Astrocyte of the cerebellum (primary cell): ENCODE measurements around the gene TSPAN14.

Experiments used
- DNase-seq: peaks from one replicate; pipeline ENCODE4 v3.0.0-alpha.2; 2011; ENCODE audit warnings: low read depth
- H3K4me3 ChIP-seq: 2 replicates; pipeline ENCODE4 v1.5.1; 2011; ENCODE audit warnings: mild to moderate bottlenecking, low read depth, low read length, moderate library complexity
- CTCF ChIP-seq: IDR thresholded peaks from 2 replicates; pipeline ENCODE4 v1.5.1; 2012; ENCODE audit warnings: low read length, low read depth, moderate library complexity, mild to moderate bottlenecking; ENCODE audit errors: missing control alignments
- in situ Hi-C: cut with HindIII; loops from 2 replicates; pipeline ENCODE4 v1.10.0; 2017; ENCODE audit warnings: low sequenced_read_pairs

Gene TSPAN14

GRCh38 chr10:80580638-80581468, 126.7 kb downstream of the TSPAN14 start:
- H3K4me3 ChIP-seq = no peak overlapping the region
- DNase-seq = no peak
- in situ Hi-C loops = no loop called here
- TF ChIP-seq CTCF = no peak

- H3K4me3 ChIP-seq = no peak overlapping the region
- no peak for TF ChIP-seq CTCF
- DNase-seq = no peak
- in situ Hi-C loops = no loop called here
Observed at GRCh38 chr10:80581469-80581835, 127.3 kb downstream of the TSPAN14 start.

DNA sequence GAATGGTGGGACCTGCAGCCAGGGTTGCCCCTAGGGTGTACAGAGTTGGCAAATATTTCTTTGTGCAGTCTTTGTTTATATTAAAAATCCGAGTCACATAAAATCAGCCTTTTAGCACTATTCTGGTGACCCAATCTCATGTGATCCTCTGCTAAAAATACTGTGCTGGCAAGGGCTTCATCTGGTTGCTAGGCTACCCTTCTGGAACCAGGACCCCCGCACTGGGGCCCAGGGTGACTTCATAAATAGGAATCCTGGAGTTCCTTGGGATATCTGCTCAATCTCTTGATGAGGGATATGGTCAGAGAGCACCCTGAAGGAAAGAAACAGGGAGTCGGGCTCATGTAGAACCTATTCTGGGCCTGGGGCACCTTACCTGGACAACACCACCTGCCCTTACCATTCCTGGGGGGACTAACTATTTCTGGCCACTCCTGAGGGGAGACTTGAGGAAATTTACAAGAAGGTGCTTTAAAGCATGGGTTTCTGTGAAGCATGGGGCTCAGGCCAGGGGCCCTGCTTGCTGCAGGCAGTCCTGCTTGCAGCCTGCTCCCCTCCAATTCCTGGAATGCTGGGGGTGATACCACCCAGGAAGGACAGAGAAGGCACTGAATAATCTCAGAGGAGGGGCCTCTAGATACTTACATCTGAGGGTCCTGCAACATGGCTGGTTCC, 128.3 kb downstream of the TSPAN14 start:
- H3K4me3 ChIP-seq = no peak overlapping the region
- TF ChIP-seq CTCF = no peak
- no peak for DNase-seq
- in situ Hi-C loops = no loop called here
